ENCODE data around the gene DNMT1. TPM values are rescaled to one million over a fixed set of nuclear protein-coding genes. Genes with fewer than 3 reads are reported as not detected.

DNMT1 gene
- total RNA-seq, 1 experiment from 2014 or later: 133 TPM

DNA sequence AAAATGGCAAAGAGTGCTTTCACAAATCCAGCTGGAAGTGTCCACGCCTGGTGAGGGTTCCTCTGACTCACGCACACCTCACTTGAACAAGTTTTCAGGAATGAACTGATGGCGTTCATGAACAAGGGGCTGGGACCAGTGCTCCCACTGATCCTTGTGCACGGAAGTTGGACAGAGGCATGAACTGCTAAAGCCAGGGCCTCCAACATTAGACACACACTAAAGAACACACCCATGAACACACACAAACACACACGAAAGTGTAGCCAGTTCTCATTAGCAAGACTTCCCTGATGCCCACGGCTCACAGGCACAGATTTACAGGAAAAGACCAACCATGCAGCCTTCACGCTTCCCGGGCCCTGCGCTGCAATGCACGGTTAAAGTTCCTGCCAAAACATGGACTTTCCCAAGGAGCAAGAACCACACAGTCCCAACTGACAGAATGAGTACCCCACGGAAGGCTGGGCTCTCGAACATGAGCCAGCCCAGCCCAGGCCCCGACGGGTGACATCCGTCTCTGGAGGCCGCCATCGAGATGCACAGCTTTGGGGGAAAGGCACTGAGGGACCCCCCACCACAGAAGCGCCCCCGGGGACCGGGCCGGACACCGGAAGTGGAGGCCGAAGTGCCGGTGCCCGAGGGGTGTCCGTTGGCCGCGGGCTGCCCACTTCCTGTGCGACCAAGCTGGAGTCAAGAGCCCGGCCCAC lies 808 bp downstream of the DNMT1 start:
- peak overlapping the region; percentile 68 for H3K27ac Mint-ChIP-seq (ENCODE audit: unreplicated experiment)
- no peak for DNase-seq
- CTCF ChIA-PET: interaction anchor here (0.5 to 1.2 kb wide), 3 partner anchors 12 to 76 kb away, joined by 3 to 5 read pairs (median 5); no protein-coding TSS in a partner anchor
- H3K36me3 Mint-ChIP-seq (ENCODE audit: insufficient read depth, unreplicated experiment): peaks cover 21% of the 10 kb centered on the region
- no peaks in the 10 kb centered on the region for H3K4me1 Mint-ChIP-seq (ENCODE audit: low read depth, unreplicated experiment)
- H3K9me3 Mint-ChIP-seq (ENCODE audit: low read depth, unreplicated experiment): no peaks in the 10 kb centered on the region
- intact Hi-C loops (cut with micrococcal nuclease; ENCODE audit: unreplicated experiment): loop anchor here (5.0 kb wide), 1 partner anchor 58 kb away; the partner anchor contains the start of gene MRPL4
- BruUV-seq (replicated peaks): TSS peak; percentile 51
- H3K4me3 Mint-ChIP-seq (ENCODE audit: low read depth, unreplicated experiment): peak overlapping the region; percentile 86
- H3K27me3 Mint-ChIP-seq (ENCODE audit: unreplicated experiment): no peaks in the 10 kb centered on the region
- TF ChIP-seq, protein P1, sequence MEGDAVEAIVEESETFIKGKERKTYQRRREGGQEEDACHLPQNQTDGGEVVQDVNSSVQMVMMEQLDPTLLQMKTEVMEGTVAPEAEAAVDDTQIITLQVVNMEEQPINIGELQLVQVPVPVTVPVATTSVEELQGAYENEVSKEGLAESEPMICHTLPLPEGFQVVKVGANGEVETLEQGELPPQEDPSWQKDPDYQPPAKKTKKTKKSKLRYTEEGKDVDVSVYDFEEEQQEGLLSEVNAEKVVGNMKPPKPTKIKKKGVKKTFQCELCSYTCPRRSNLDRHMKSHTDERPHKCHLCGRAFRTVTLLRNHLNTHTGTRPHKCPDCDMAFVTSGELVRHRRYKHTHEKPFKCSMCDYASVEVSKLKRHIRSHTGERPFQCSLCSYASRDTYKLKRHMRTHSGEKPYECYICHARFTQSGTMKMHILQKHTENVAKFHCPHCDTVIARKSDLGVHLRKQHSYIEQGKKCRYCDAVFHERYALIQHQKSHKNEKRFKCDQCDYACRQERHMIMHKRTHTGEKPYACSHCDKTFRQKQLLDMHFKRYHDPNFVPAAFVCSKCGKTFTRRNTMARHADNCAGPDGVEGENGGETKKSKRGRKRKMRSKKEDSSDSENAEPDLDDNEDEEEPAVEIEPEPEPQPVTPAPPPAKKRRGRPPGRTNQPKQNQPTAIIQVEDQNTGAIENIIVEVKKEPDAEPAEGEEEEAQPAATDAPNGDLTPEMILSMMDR (IDR thresholded peaks at IDR 0.05; ENCODE audit: unreplicated experiment): no peak

DNA sequence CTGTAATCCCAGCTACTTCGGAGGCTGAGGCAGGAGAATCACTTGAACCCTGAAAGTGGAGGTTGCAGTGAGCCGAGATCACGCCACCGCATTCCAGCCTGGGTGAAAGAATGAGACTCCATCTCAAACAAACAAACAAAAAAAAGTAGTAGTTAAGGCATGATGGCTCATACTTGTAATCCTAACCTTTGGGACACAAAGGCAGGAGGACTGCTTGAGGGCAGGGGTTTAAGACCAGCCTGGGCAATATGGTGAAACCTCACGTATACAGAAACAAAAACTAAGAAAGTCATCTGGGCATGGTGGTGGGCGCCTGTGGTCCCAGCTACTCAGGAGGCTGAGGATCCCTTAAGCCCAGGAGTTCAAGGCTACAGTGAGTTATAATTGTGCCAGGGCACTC lies 1.8 kb downstream of the DNMT1 start:
- TF ChIP-seq, protein P1 (IDR thresholded peaks at IDR 0.05; ENCODE audit: unreplicated experiment): no peak
- intact Hi-C loops (cut with micrococcal nuclease; ENCODE audit: unreplicated experiment): loop anchor here (5.0 kb wide), 1 partner anchor 59 kb away; the partner anchor contains the start of gene MRPL4
- DNase-seq: no peak
- Mint-ChIP-seq H3K4me3 (ENCODE audit: low read depth, unreplicated experiment) (no peak overlapping the region), H3K27me3 (ENCODE audit: unreplicated experiment) (no peaks in the 10 kb centered on the region), H3K4me1 (ENCODE audit: low read depth, unreplicated experiment) (no peaks in the 10 kb centered on the region), H3K9me3 (ENCODE audit: low read depth, unreplicated experiment) (no peaks in the 10 kb centered on the region), H3K36me3 (ENCODE audit: insufficient read depth, unreplicated experiment) (peaks cover 21% of the 10 kb centered on the region), H3K27ac (ENCODE audit: unreplicated experiment) (no peak overlapping the region)
- CTCF ChIA-PET: no interaction called here
- BruUV-seq (replicated peaks): no TSS peak

DNA sequence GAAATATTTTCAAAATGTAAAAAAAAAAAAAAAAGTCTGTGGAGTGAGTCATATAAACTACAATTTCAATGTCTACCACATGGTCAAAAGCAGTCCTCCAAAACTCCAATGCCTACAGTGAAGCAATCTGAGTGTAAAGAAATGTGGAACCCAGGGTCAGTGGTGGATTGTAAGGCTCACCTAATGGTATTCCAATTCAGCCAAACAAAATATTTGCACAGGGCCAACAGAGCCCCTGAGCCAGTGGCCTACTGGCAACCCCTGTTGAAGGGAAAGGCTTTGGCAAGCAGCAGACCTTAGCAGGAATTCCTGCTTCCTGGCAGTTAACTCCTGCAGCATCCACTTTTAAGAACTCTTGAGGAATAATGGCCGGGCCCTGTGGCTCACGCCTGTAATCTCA lies 3.4 kb downstream of the DNMT1 start:
- no peaks in the 10 kb centered on the region for H3K4me1 Mint-ChIP-seq (ENCODE audit: low read depth, unreplicated experiment)
- no peak for DNase-seq
- no peaks in the 10 kb centered on the region for H3K9me3 Mint-ChIP-seq (ENCODE audit: low read depth, unreplicated experiment)
- H3K4me3 Mint-ChIP-seq (ENCODE audit: low read depth, unreplicated experiment): no peak overlapping the region
- TF ChIP-seq, protein P1 (IDR thresholded peaks at IDR 0.05; ENCODE audit: unreplicated experiment): no peak
- H3K27me3 Mint-ChIP-seq (ENCODE audit: unreplicated experiment): no peaks in the 10 kb centered on the region
- peaks cover 21% of the 10 kb centered on the region for H3K36me3 Mint-ChIP-seq (ENCODE audit: insufficient read depth, unreplicated experiment)
- BruUV-seq (replicated peaks): no TSS peak
- H3K27ac Mint-ChIP-seq (ENCODE audit: unreplicated experiment): no peak overlapping the region
- intact Hi-C loops (cut with micrococcal nuclease; ENCODE audit: unreplicated experiment): loop anchor here (5.0 kb wide), 1 partner anchor 61 kb away; the partner anchor contains the start of gene MRPL4
- CTCF ChIA-PET: no interaction called here

DNA sequence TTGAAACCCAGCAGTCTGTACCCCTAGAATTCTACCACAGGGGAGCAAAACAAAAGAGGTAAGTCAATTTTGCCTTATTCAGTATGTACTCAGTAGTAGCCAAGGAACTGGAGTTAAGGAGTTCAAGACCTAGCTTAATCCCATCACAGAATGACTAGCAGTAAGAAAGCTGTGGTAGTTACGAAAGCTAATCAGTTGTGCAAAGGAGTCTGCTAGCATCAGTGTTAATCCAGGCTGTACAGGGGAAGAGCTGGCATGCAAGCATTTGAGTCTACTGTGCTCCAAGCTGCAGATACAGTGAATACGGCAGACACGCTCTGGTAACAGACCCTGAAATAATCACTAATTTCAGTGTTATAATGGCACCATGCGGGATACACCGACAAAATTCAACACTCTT lies 4.7 kb downstream of the DNMT1 start:
- H3K4me3 Mint-ChIP-seq (ENCODE audit: low read depth, unreplicated experiment): no peak overlapping the region
- H3K27me3 Mint-ChIP-seq (ENCODE audit: unreplicated experiment): no peaks in the 10 kb centered on the region
- CTCF ChIA-PET: no interaction called here

More for the DNA sequence above, 4.7 kb downstream of the DNMT1 start:
- H3K4me1 Mint-ChIP-seq (ENCODE audit: low read depth, unreplicated experiment): no peaks in the 10 kb centered on the region
- intact Hi-C loops (cut with micrococcal nuclease; ENCODE audit: unreplicated experiment): loop anchor here (5.0 kb wide), 1 partner anchor 62 kb away; the partner anchor contains the start of gene MRPL4
- TF ChIP-seq, protein P1 (IDR thresholded peaks at IDR 0.05; ENCODE audit: unreplicated experiment): no peak
- no peak for DNase-seq
- H3K36me3 Mint-ChIP-seq (ENCODE audit: insufficient read depth, unreplicated experiment): peaks cover 21% of the 10 kb centered on the region
- BruUV-seq (replicated peaks): no TSS peak
- no peak overlapping the region for H3K27ac Mint-ChIP-seq (ENCODE audit: unreplicated experiment)
- no peaks in the 10 kb centered on the region for H3K9me3 Mint-ChIP-seq (ENCODE audit: low read depth, unreplicated experiment)
